Endothelial cell of umbilical vein (primary cell): ENCODE measurements around the gene MAPK8. TPM values are rescaled to one million over a fixed set of nuclear protein-coding genes. Genes with fewer than 3 reads are reported as not detected.

Experiments
- BruUV-seq: library from RNA; stranded (reverse); fragments of 400-500 nt; replicated peaks from 2 replicates; lab custom pipeline; 2021; lab: Mats Ljungman, UMichigan
- CTCF ChIA-PET: fragments of 300-600, 350-600 bp; sonication (Branson Sonifier 250); formaldehyde crosslinking; loops from one replicate; lab custom pipeline; 2021; ENCODE audit warnings: antibody characterized with exemption, inconsistent platforms; lab: Charles Lee
- POLR2A ChIA-PET: fragments of 300-600, 350-600 bp; sonication (Branson Sonifier 250); formaldehyde crosslinking; loops from one replicate; lab custom pipeline; 2021; ENCODE audit warnings: antibody characterized with exemption, inconsistent platforms; lab: Charles Lee
- DNase-seq: peaks from one replicate; pipeline ENCODE4 v3.0.0-alpha.2; 2011; ENCODE audit warnings: low read depth, low spot score
- FAIRE-seq: peaks from 2 replicates; lab custom pipeline; 2011; peaks lifted over from hg19 to GRCh38; lab: Jason Lieb, UNC
- H2AFZ ChIP-seq: 2 replicates; pipeline ENCODE4 v1.6.0; 2012; ENCODE audit warnings: low read depth, low read length, control low read depth, inconsistent platforms
- H3K27ac ChIP-seq: 2 replicates; pipeline ENCODE4 v1.5.1; 2011; ENCODE audit warnings: low read depth, mild to moderate bottlenecking, control low read depth, low read length, moderate library complexity; ENCODE audit not compliant: insufficient read depth
- H3K27me3 ChIP-seq, 2 experiments: 2 replicates each; pipeline versions ENCODE4 v1.6.0 to v1.6.1; 2011; ENCODE audit warnings: low read length in 2 of 2, mixed read lengths in 1 of 2; ENCODE audit not compliant: control insufficient read depth in 2 of 2, insufficient read depth in 2 of 2
- H3K36me3 ChIP-seq, 2 experiments: 2 replicates in 1 of 2; 3 replicates in 1 of 2; pipeline ENCODE4 v1.5.1; 2011; ENCODE audit warnings: low read length in 2 of 2, mild to moderate bottlenecking in 1 of 2, moderate library complexity in 1 of 2; ENCODE audit not compliant: control insufficient read depth in 2 of 2, insufficient read depth in 2 of 2; ENCODE audit errors: extremely low read depth in 1 of 2
- H3K4me1 ChIP-seq: 3 replicates; pipeline ENCODE4 v1.5.1; 2011; ENCODE audit warnings: mild to moderate bottlenecking, low read length; ENCODE audit not compliant: control insufficient read depth, insufficient read depth; ENCODE audit errors: extremely low read depth
- H3K4me2 ChIP-seq: 2 replicates; pipeline ENCODE4 v1.6.1; 2011; ENCODE audit warnings: low read length, control low read depth, mixed read lengths; ENCODE audit not compliant: insufficient read depth
- H3K4me3 ChIP-seq, 3 experiments: fragments of 200-600 bp in 1 of 3; sonication (generic), shearing (Covaris generic) in 1 of 3; replicated peaks in 1 of 3; 2 replicates each; pipeline ENCODE4 v1.5.1; 2011 to 2016; ENCODE audit warnings: control low read depth in 3 of 3, low read length in 3 of 3, mild to moderate bottlenecking in 2 of 3, inconsistent platforms in 1 of 3, low read depth in 1 of 3, moderate library complexity in 1 of 3; ENCODE audit not compliant: insufficient read depth in 1 of 3
- H3K79me2 ChIP-seq: 2 replicates; pipeline ENCODE4 v1.6.0; 2012; ENCODE audit warnings: low read length, inconsistent platforms; ENCODE audit not compliant: control insufficient read depth, insufficient read depth
- H3K9ac ChIP-seq: replicated peaks from 2 replicates; pipeline ENCODE3; 2011; ENCODE audit warnings: low read length, control low read depth; ENCODE audit not compliant: insufficient read depth; ENCODE audit errors: extremely low read depth
- H3K9me1 ChIP-seq: replicated peaks from 3 replicates; pipeline ENCODE4 v1.6.0; 2011; ENCODE audit warnings: mild to moderate bottlenecking, low read length; ENCODE audit not compliant: control insufficient read depth, insufficient read depth; ENCODE audit errors: extremely low read depth
- H3K9me3 ChIP-seq: replicated peaks from 2 replicates; pipeline ENCODE4 v1.5.1; 2012; ENCODE audit warnings: low read length, inconsistent platforms; ENCODE audit not compliant: control insufficient read depth, insufficient read depth
- H4K20me1 ChIP-seq: replicated peaks from 2 replicates; pipeline ENCODE3; 2011; ENCODE audit warnings: mild to moderate bottlenecking, low read length; ENCODE audit not compliant: control insufficient read depth, insufficient read depth; ENCODE audit errors: extremely low read depth
- FOS ChIP-seq: IDR thresholded peaks from 2 replicates; pipeline ENCODE4 v1.6.1; 2011; ENCODE audit warnings: mild to moderate bottlenecking, low read length, moderate library complexity, borderline replicate concordance; ENCODE audit not compliant: insufficient read depth
- GATA2 ChIP-seq: IDR thresholded peaks from 2 replicates; pipeline ENCODE4 v1.7.0; 2011; ENCODE audit warnings: low read depth, mild to moderate bottlenecking, moderate library complexity, mixed read lengths, low read length; ENCODE audit not compliant: insufficient read length, insufficient read depth
- MYC ChIP-seq: IDR thresholded peaks from one replicate; pipeline ENCODE4 v1.6.1; 2011; ENCODE audit warnings: mild to moderate bottlenecking, low read depth, low read length
- POLR2A ChIP-seq: IDR thresholded peaks from 2 replicates; pipeline ENCODE4 v1.6.1; 2012; ENCODE audit warnings: low read depth, mild to moderate bottlenecking, control low read depth, low read length
- POLR2AphosphoS5 ChIP-seq: IDR thresholded peaks from 2 replicates; pipeline ENCODE4 v1.6.1; 2012; ENCODE audit warnings: low read depth, mild to moderate bottlenecking, control low read depth, low read length, moderate library complexity; ENCODE audit not compliant: insufficient read depth
- dilution Hi-C: fragments of 300-500 bp; cut with MboI; formaldehyde crosslinking; loops from one replicate; pipeline ENCODE4 v1.15.0; 2019; ENCODE audit warnings: low sequenced_read_pairs; ENCODE audit not compliant: extremely low pct_ligation_motif_present
- intact Hi-C: fragments of 100-400 bp; cut with micrococcal nuclease; formaldehyde crosslinking; loops from one replicate; pipeline ENCODE4 v1.10.0; 2022
- polyA plus RNA-seq, 4 experiments: library from polyadenylated mRNA; depleted of rRNA in 3 of 4; stranded (reverse) in 3 of 4; unstranded in 1 of 4; fragments of >200 nt; gene quantifications; 2 replicates each; pipeline versions ENCODE4 v1.2.1 to v1.2.3, GENCODE V29; 2011 to 2012; ENCODE audit warnings: missing spikeins in 1 of 4
- total RNA-seq: library from RNA; stranded (reverse); gene quantifications from 2 replicates; pipeline ENCODE4 v1.2.3, GENCODE V29; 2021
- TF ChIP-seq, protein P1 (sequence below), 2 donors: IDR thresholded peaks; 1 replicate in 1 of 2; 2 replicates in 1 of 2; pipeline ENCODE4 v1.5.1; 2011; ENCODE audit warnings: low read length in 2 of 2, mild to moderate bottlenecking in 2 of 2, moderate library complexity in 2 of 2, control low read depth in 1 of 2, inconsistent platforms in 1 of 2, low read depth in 1 of 2; ENCODE audit not compliant: insufficient read depth in 1 of 2; ENCODE audit errors: extremely low read depth in 1 of 2
- TF ChIP-seq, protein P2 (sequence below): IDR thresholded peaks from 2 replicates; pipeline ENCODE4 v1.6.1; 2011; ENCODE audit not compliant: insufficient read depth, insufficient read length

Gene MAPK8
- total and polyA plus RNA-seq, 2 donors (not counting 3 experiments of a cell fraction or from before 2014, with no cell fraction given), result 25.3 to 56.2 TPM

DNA sequence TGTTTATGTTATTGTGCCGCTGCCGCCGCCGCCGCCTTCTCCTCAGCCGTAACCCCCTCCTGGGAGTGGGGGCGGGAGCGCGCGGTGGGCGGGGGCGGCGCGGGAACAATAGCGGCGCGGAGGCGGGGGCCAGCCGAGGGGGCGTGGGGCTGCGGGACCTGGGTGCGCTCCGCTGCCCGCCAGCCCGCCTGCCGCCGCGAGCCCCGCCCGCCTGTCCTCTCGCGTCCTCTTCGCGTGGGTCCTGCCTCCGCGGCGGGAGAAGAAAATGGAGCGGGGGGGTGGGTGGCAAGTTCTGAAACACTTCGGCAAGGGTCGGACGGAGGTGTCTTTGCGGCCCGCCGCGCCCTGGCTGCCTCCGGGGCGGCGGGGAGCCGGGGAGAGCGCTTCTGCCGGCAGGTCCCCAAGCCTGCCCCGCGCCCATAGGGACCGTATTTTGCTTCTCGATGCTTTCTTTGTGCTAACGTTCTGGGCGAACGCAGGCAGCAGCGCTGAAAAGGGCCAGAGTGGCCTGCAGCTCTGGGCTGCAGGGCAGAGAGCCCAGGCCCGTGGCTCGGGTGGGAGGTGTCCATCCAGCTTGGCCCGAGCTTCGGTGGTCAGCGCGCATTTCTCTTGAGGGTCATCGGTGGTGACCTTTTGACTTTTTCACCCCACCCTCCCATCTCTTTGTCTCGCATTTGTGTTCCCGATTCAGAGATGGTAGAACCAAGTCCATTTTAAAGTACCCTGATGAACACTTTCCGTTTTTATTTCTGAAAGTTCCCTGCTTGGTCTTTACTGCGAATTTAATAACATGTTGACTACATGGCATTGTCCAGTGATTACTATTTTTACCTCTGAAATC is 613 bp downstream of the MAPK8 start:
- H3K4me3 ChIP-seq, result peak overlapping the region; percentile 64 to 97 (median 80)
- peak overlapping the region; percentile 80 for H2AFZ ChIP-seq
- peaks cover 6% of the 10 kb centered on the region for H4K20me1 ChIP-seq
- H3K9me3 ChIP-seq, result no peaks in the 10 kb centered on the region
- peaks cover 29% of the 10 kb centered on the region for H3K4me1 ChIP-seq
- DNase-seq (peak; percentile 69), FAIRE-seq (no peak)
- H3K27me3 ChIP-seq, result peaks cover 4 to 6% of the 10 kb centered on the region in 2 experiments
- no peaks in the 10 kb centered on the region for H3K9me1 ChIP-seq
- peak overlapping the region; percentile 83 for H3K9ac ChIP-seq
- H3K79me2 ChIP-seq, result peaks cover 49% of the 10 kb centered on the region
- ChIA-PET POLR2A (no interaction called here), CTCF (interaction anchor here (1.6 to 2.1 kb wide), 2 partner anchors 56 to 349 kb away, joined by 5 to 8 read pairs; no protein-coding TSS in a partner anchor)
- no TSS peak for BruUV-seq
- H3K36me3 ChIP-seq, result no peaks in the 10 kb centered on the region
- dilution Hi-C loops (no loop called here), intact Hi-C loops (loop anchor here (1.0 to 5.0 kb wide), 6 partner anchors 58 to 349 kb away; no protein-coding TSS in a partner anchor)
- TF ChIP-seq, protein P1, sequence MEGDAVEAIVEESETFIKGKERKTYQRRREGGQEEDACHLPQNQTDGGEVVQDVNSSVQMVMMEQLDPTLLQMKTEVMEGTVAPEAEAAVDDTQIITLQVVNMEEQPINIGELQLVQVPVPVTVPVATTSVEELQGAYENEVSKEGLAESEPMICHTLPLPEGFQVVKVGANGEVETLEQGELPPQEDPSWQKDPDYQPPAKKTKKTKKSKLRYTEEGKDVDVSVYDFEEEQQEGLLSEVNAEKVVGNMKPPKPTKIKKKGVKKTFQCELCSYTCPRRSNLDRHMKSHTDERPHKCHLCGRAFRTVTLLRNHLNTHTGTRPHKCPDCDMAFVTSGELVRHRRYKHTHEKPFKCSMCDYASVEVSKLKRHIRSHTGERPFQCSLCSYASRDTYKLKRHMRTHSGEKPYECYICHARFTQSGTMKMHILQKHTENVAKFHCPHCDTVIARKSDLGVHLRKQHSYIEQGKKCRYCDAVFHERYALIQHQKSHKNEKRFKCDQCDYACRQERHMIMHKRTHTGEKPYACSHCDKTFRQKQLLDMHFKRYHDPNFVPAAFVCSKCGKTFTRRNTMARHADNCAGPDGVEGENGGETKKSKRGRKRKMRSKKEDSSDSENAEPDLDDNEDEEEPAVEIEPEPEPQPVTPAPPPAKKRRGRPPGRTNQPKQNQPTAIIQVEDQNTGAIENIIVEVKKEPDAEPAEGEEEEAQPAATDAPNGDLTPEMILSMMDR (IDR thresholded peaks at IDR 0.05; ENCODE audit: extremely low read depth in 1 of 2, insufficient read depth in 1 of 2, low read depth in 1 of 2, low read length in 2 of 2), result no peak
- TF ChIP-seq POLR2AphosphoS5, result no peak
- TF ChIP-seq GATA2, result no peak
- TF ChIP-seq, protein P2, sequence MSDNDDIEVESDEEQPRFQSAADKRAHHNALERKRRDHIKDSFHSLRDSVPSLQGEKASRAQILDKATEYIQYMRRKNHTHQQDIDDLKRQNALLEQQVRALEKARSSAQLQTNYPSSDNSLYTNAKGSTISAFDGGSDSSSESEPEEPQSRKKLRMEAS, result no peak
- no peak for TF ChIP-seq FOS
- TF ChIP-seq POLR2A, result no peak
- no peak for TF ChIP-seq MYC
- H3K4me2 ChIP-seq, result peak overlapping the region; percentile 94
- H3K27ac ChIP-seq, result peak overlapping the region; percentile 76
